Neural progenitor cell (in vitro differentiated cells): ENCODE results near the gene KLHL21. TPM values are rescaled to one million over a fixed set of nuclear protein-coding genes. Genes with fewer than 3 reads are reported as not detected.
"Not testable (repeated sequence)": the region's sequence is repeated elsewhere in the genome, so short reads cannot be mapped to it uniquely, and the experiment has no call there.

ENCODE experiments used
- DNase-seq: peaks from one replicate; pipeline ENCODE4 v3.0.0-alpha.2; 2016; ENCODE audit warnings: low spot score
- H2AFZ ChIP-seq: fragments of 200-600 bp; sonication (generic); replicated peaks from 2 replicates; pipeline ENCODE4 v1.6.1; 2016; ENCODE audit warnings: antibody characterized with exemption
- H3F3A ChIP-seq: fragments of 200-600 bp; sonication (generic); 2 replicates; pipeline ENCODE4 v1.6.1; 2016; ENCODE audit warnings: antibody characterized with exemption, low read depth
- H3K27ac ChIP-seq: fragments of 200-600 bp; sonication (generic); 2 replicates; pipeline ENCODE4 v1.5.1; 2016; ENCODE audit warnings: mild to moderate bottlenecking
- H3K27me3 ChIP-seq: fragments of 200-600 bp; sonication (generic); 2 replicates; pipeline ENCODE4 v1.6.1; 2016; ENCODE audit warnings: mild to moderate bottlenecking, moderate library complexity
- H3K36me3 ChIP-seq: fragments of 200-600 bp; sonication (generic); 2 replicates; pipeline ENCODE4 v1.5.1; 2016
- H3K4me1 ChIP-seq: fragments of 200-600 bp; sonication (generic); 2 replicates; pipeline ENCODE4 v1.6.1; 2016; ENCODE audit warnings: mixed run types
- H3K4me2 ChIP-seq: fragments of 200-600 bp; sonication (generic); 2 replicates; pipeline ENCODE4 v1.6.1; 2016
- H3K4me3 ChIP-seq: fragments of 200-600 bp; sonication (generic); 2 replicates; pipeline ENCODE4 v1.5.1; 2016
- H3K79me2 ChIP-seq: fragments of 200-600 bp; sonication (generic); 2 replicates; pipeline ENCODE4 v1.6.1; 2016; ENCODE audit warnings: low read depth
- H3K9ac ChIP-seq: fragments of 200-600 bp; sonication (generic); 2 replicates; pipeline ENCODE4 v1.6.1; 2016
- H3K9me3 ChIP-seq: fragments of 200-600 bp; sonication (generic); 2 replicates; pipeline ENCODE4 v1.5.1; 2016; ENCODE audit warnings: low read depth
- H4K20me1 ChIP-seq: fragments of 200-600 bp; sonication (generic); 2 replicates; pipeline ENCODE4 v1.6.1; 2016; ENCODE audit warnings: low read depth
- H3K27ac Mint-ChIP-seq: 3 replicates; pipeline ENCODE4 v1.8.0; 2021; ENCODE audit warnings: mixed read lengths
- H3K27me3 Mint-ChIP-seq: 2 replicates; pipeline ENCODE4 v1.8.0; 2022; ENCODE audit warnings: low read depth, mild to moderate bottlenecking, inconsistent platforms, moderate library complexity, mixed read lengths; ENCODE audit not compliant: insufficient read depth
- H3K36me3 Mint-ChIP-seq: 3 replicates; pipeline ENCODE4 v1.8.0; 2021; ENCODE audit warnings: mixed read lengths
- H3K4me1 Mint-ChIP-seq: 3 replicates; pipeline ENCODE4 v1.8.0; 2021; ENCODE audit warnings: mixed read lengths
- H3K4me3 Mint-ChIP-seq: 3 replicates; pipeline ENCODE4 v1.8.0; 2021; ENCODE audit warnings: mild to moderate bottlenecking, moderate library complexity, mixed read lengths
- H3K9me3 Mint-ChIP-seq: 3 replicates; pipeline ENCODE4 v1.8.0; 2020; ENCODE audit warnings: mixed read lengths
- EZH2 ChIP-seq: fragments of 200-600 bp; sonication (generic); IDR thresholded peaks from 2 replicates; pipeline ENCODE4 v1.6.1; 2017; ENCODE audit warnings: antibody characterized with exemption, mild to moderate bottlenecking, moderate library complexity
- EZH2phosphoT487 ChIP-seq: fragments of 200-600 bp; sonication (generic); IDR thresholded peaks from 2 replicates; pipeline ENCODE4 v1.6.1; 2017; ENCODE audit warnings: antibody characterized with exemption
- total RNA-seq: library from RNA; depleted of rRNA; stranded (reverse); fragments of >200 nt; gene quantifications from 2 replicates; pipeline ENCODE4 v1.2.3, GENCODE V29; 2015; ENCODE audit warnings: low replicate concordance
- TF ChIP-seq, protein P1 (sequence below): fragments of 200-600 bp; sonication (generic); IDR thresholded peaks from 2 replicates; pipeline ENCODE4 v1.5.1; 2017; ENCODE audit warnings: antibody characterized with exemption, mild to moderate bottlenecking

The KLHL21 gene
- total RNA-seq, 1 donor from 2014 or later: 4.8 TPM

- Mint-ChIP-seq H3K4me3 (no peak overlapping the region), H3K36me3 (no peaks in the 10 kb centered on the region), H3K4me1 (peaks cover 4% of the 10 kb centered on the region), H3K27ac (no peak overlapping the region), H3K27me3 (peaks cover 17% of the 10 kb centered on the region), H3K9me3 (no peaks in the 10 kb centered on the region)
- Histone ChIP-seq H3K9ac (no peak overlapping the region), H3K4me2 (no peak overlapping the region), H4K20me1 (no peaks in the 10 kb centered on the region), H3F3A (no peaks in the 10 kb centered on the region), H2AFZ (no peak overlapping the region), H3K36me3 (no peaks in the 10 kb centered on the region), H3K4me3 (no peak overlapping the region), H3K4me1 (peaks cover 9% of the 10 kb centered on the region), H3K27me3 (peaks cover 12% of the 10 kb centered on the region), H3K79me2 (no peaks in the 10 kb centered on the region), H3K27ac (no peak overlapping the region), H3K9me3 (no peaks in the 10 kb centered on the region)
- no peak for TF ChIP-seq EZH2phosphoT487
- TF ChIP-seq, protein P1, sequence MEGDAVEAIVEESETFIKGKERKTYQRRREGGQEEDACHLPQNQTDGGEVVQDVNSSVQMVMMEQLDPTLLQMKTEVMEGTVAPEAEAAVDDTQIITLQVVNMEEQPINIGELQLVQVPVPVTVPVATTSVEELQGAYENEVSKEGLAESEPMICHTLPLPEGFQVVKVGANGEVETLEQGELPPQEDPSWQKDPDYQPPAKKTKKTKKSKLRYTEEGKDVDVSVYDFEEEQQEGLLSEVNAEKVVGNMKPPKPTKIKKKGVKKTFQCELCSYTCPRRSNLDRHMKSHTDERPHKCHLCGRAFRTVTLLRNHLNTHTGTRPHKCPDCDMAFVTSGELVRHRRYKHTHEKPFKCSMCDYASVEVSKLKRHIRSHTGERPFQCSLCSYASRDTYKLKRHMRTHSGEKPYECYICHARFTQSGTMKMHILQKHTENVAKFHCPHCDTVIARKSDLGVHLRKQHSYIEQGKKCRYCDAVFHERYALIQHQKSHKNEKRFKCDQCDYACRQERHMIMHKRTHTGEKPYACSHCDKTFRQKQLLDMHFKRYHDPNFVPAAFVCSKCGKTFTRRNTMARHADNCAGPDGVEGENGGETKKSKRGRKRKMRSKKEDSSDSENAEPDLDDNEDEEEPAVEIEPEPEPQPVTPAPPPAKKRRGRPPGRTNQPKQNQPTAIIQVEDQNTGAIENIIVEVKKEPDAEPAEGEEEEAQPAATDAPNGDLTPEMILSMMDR: no peak
- TF ChIP-seq EZH2: no peak
- DNase-seq: no peak
These were observed 32.6 kb downstream of the KLHL21 start for GRCh38 chr1:6570100-6570499.

DNA sequence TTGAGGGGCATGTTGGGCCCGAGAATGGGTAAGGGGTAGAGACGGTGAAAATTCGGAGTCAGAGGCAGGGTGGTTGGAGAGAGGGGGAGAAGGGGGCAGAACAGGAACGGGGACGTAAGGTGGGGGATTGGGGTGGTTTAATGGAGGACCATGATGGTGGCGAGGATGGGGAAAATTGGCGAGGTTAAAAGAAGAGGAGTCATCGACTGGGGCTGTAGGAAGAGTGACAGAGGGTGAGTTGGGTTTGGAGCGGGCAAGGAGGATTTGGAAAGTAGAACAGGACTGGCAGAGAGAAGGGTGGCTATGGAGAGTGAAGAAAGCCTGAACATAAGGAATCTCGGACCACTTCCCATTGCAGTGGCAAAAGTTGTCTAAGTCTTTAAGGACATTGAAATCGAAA is 33.6 kb downstream of the KLHL21 start:
- Mint-ChIP-seq H3K4me1 (peaks cover 4% of the 10 kb centered on the region), H3K9me3 (no peaks in the 10 kb centered on the region), H3K36me3 (no peaks in the 10 kb centered on the region), H3K4me3 (no peak overlapping the region), H3K27me3 (peaks cover 17% of the 10 kb centered on the region), H3K27ac (no peak overlapping the region)
- Histone ChIP-seq H3F3A (no peaks in the 10 kb centered on the region), H3K9me3 (no peaks in the 10 kb centered on the region), H3K9ac (no peak overlapping the region), H3K4me2 (no peak overlapping the region), H3K4me3 (no peak overlapping the region), H2AFZ (no peak overlapping the region), H3K27me3 (peaks cover 22% of the 10 kb centered on the region), H3K79me2 (no peaks in the 10 kb centered on the region), H4K20me1 (no peaks in the 10 kb centered on the region), H3K4me1 (peaks cover 9% of the 10 kb centered on the region), H3K27ac (no peak overlapping the region), H3K36me3 (no peaks in the 10 kb centered on the region)
- TF ChIP-seq EZH2: no peak
- TF ChIP-seq, protein P1: no peak
- TF ChIP-seq EZH2phosphoT487: no peak
- DNase-seq: no peak

GRCh38 chr1:6560267-6560666 is 42.4 kb downstream of the KLHL21 start:
- no peak for DNase-seq
- H4K20me1 ChIP-seq: no peaks in the 10 kb centered on the region
- no peaks in the 10 kb centered on the region for H3K4me1 ChIP-seq

DNA sequence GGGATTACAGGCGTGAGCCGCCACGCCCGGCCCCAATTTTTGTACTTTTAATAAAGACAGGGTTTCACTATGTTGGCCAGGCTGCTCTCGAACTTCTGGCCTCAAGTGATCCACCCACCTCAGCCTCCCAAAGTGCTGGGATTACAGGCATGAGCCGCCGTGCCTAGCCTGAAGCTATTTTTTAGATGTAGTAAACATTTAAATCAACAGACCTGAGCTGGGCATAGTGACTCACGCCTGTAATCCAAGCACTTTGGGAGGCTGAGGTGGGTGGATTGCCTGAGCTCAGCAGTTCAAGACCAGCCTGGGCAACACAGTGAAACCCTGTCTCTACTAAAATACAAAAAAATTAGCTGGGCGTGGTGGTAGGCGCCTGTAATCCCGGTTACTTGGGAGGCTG is 43.5 kb downstream of the KLHL21 start:
- H3F3A ChIP-seq, H3K4me1 ChIP-seq, H3K27me3 Mint-ChIP-seq, H3K27me3 ChIP-seq, H2AFZ ChIP-seq, H3K4me1 Mint-ChIP-seq, H3K36me3 Mint-ChIP-seq, H3K9ac ChIP-seq, H3K27ac ChIP-seq, DNase-seq, H3K36me3 ChIP-seq, H3K4me3 ChIP-seq, H3K9me3 Mint-ChIP-seq, H3K27ac Mint-ChIP-seq, H3K9me3 ChIP-seq, H4K20me1 ChIP-seq, H3K4me2 ChIP-seq, H3K4me3 Mint-ChIP-seq, H3K79me2 ChIP-seq: not testable (repeated sequence)

More at GRCh38 chr1:6560267-6560666, 42.4 kb downstream of the KLHL21 start:
- Mint-ChIP-seq H3K4me3 (no peak overlapping the region), H3K36me3 (no peaks in the 10 kb centered on the region), H3K9me3 (no peaks in the 10 kb centered on the region), H3K4me1 (no peaks in the 10 kb centered on the region), H3K27ac (no peak overlapping the region), H3K27me3 (peaks cover 8% of the 10 kb centered on the region)
- no peaks in the 10 kb centered on the region for H3K36me3 ChIP-seq
- TF ChIP-seq EZH2phosphoT487: no peak
- TF ChIP-seq, protein P1: no peak
- TF ChIP-seq EZH2: no peak
- H3K9ac ChIP-seq: no peak overlapping the region
- H3K4me3 ChIP-seq: no peak overlapping the region
- no peaks in the 10 kb centered on the region for H3K9me3 ChIP-seq
- H3K27ac ChIP-seq: no peak overlapping the region
- H3F3A ChIP-seq: no peaks in the 10 kb centered on the region
- peaks cover 20% of the 10 kb centered on the region for H3K27me3 ChIP-seq
- no peak overlapping the region for H3K4me2 ChIP-seq
- H2AFZ ChIP-seq: no peak overlapping the region
- no peaks in the 10 kb centered on the region for H3K79me2 ChIP-seq
